SK-MEL-5 (cell line): ENCODE data around the gene TRIM8. TPM values are rescaled to one million over a fixed set of nuclear protein-coding genes. Genes with fewer than 3 reads are reported as not detected.
"Not testable (repeated sequence)": the region's sequence is repeated elsewhere in the genome, so short reads cannot be mapped to it uniquely, and the experiment has no call there.

Experiments used
- DNase-seq: peaks from one replicate; pipeline ENCODE4 v3.0.0-alpha.2; 2016; ENCODE audit warnings: low read depth, low spot score
- in situ Hi-C: cut with HindIII; loops from 2 replicates; pipeline ENCODE4 v1.10.0; 2016; ENCODE audit warnings: low sequenced_read_pairs, high pct_unique_total_duplicates, low pct_unique_long_range_greater_than_20kb
- total RNA-seq: library from RNA; depleted of rRNA; stranded (reverse); fragments of >200 nt; shearing (Covaris generic); gene quantifications from 2 replicates; pipeline ENCODE4 v1.2.3, GENCODE V29; 2014

TRIM8 gene
- total RNA-seq, 1 experiment from 2014 or later = 21.6 TPM

DNA sequence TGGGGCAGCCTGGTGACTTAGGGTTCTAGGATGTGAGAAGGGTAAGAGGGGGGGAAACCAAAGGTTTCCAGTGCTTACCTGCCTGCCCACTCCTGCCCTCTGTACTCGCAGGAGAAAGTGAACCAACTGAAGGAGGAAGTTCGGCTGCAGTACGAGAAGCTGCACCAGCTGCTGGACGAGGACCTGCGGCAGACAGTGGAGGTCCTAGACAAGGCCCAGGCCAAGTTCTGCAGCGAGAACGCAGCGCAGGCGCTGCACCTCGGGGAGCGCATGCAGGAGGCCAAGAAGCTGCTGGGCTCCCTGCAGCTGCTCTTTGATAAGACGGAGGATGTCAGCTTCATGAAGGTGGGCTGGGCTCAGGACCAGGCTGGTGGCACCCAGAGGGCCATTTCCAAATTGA, 10.7 kb downstream of the TRIM8 start:
- in situ Hi-C loops = no loop called here
- no peak for DNase-seq

- no peak for DNase-seq
- in situ Hi-C loops = no loop called here
These were observed 11.7 kb downstream of the TRIM8 start for GRCh38 chr10:102656026-102656425.

DNA sequence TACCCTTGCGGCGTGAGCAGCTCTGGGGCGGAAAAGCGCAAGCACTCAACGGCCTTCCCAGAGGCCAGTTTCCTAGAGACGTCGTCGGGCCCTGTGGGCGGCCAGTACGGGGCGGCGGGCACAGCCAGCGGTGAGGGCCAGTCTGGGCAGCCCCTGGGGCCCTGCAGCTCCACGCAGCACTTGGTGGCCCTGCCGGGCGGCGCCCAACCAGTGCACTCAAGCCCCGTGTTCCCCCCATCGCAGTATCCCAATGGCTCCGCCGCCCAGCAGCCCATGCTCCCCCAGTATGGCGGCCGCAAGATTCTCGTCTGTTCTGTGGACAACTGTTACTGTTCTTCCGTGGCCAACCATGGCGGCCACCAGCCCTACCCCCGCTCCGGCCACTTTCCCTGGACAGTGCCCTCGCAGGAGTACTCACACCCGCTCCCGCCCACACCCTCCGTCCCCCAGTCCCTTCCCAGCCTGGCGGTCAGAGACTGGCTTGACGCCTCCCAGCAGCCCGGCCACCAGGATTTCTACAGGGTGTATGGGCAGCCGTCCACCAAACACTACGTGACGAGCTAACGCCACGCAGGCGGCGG, 12.6 kb downstream of the TRIM8 start:
- in situ Hi-C loops = no loop called here
- DNase-seq = no peak

DNA sequence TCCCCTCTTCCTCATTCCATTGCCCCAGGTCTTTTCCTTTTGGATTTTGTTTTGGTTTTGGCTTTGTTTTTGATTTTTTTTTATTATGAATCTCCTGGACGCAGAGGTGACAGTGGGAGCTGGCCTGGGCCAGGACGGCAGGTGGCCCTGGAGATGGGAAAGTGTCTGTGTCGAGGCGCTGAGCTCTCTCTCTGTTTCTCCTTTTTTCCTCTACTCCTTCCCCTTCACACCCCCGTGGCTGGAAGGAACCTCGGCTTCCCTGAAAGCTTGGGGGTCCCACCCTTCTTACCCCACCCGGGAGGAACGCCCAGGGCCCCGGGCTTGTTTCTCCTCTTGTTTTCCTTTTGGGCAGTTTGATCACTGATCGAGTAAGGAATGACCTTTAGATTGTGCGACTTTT, 13.2 kb downstream of the TRIM8 start:
- DNase-seq = no peak
- in situ Hi-C loops = no loop called here

- DNase-seq = no peak
These were observed 13.9 kb downstream of the TRIM8 start for GRCh38 chr10:102657984-102658724.

DNA sequence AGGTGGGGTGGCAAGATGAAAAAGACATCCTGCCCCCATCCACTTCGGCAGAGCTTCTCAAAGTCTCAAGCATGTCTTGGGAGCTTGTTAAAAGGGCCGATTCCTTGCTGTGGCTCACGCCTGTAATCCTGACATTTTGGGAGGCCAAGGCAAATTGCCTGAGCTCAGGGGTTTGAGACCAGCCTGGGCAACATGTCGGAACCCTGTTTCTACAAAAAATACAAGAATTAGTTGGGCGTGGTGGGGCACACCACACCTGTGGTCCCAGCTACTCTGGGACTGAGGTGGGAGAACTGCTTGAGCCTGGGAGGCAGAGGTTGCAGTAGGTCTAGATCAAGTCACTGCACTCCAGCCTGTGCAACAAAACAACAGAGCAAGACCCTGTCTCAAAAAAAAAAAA, 14.5 kb downstream of the TRIM8 start:
- no peak for DNase-seq
- in situ Hi-C loops = no loop called here

More at GRCh38 chr10:102657984-102658724, 13.9 kb downstream of the TRIM8 start:
- in situ Hi-C loops = no loop called here

- DNase-seq = no peak
- in situ Hi-C loops = no loop called here
These were observed 16.8 kb downstream of the TRIM8 start for GRCh38 chr10:102660888-102661657.

GRCh38 chr10:102661658-102662028, 17.4 kb downstream of the TRIM8 start:
- in situ Hi-C loops = no loop called here
- no peak for DNase-seq

GRCh38 chr10:102665904-102666509, 21.7 kb downstream of the TRIM8 start:
- DNase-seq = no peak
- in situ Hi-C loops = no loop called here

- in situ Hi-C loops, DNase-seq: not testable (repeated sequence)
These were observed 23.1 kb downstream of the TRIM8 start for GRCh38 chr10:102667411-102667810.

DNA sequence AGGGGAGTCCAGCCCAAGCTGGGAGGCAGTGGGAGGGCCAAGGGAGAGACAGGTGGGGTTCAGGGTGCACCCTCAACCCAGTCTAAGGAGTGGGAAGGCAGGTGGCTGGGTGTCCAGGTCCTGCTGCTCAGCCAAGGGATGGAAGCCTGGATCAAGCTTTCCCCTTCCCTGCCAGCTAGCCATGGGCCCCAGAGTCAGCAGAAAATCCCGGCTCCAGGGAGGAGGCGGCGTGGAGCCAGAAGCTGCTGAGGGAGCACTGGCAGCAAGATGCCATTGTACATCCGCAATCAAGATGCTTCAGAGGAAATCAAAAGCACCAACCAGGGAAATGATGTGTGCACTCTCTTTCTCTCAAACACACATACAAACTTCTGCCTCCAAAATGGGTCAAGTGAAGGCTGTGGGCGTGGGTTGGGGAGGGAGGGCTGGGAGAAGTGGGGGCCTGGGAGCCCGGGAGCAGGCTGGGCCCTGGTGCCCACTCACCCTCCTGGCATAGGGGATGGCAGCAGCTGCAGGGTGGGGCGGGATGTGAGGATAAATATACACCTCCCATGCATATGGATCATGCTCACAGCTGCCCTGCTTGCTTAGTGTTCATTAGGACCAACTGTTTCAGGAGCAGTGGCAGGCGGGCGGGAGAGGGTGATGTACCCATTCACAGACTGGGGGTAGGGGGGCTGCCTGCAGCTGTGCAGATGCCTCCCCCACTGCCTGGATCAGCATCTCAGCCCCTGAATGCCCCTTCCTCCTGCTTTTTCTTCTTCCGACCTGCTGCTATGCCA, 24.2 kb downstream of the TRIM8 start:
- no peak for DNase-seq
- in situ Hi-C loops = no loop called here

DNA sequence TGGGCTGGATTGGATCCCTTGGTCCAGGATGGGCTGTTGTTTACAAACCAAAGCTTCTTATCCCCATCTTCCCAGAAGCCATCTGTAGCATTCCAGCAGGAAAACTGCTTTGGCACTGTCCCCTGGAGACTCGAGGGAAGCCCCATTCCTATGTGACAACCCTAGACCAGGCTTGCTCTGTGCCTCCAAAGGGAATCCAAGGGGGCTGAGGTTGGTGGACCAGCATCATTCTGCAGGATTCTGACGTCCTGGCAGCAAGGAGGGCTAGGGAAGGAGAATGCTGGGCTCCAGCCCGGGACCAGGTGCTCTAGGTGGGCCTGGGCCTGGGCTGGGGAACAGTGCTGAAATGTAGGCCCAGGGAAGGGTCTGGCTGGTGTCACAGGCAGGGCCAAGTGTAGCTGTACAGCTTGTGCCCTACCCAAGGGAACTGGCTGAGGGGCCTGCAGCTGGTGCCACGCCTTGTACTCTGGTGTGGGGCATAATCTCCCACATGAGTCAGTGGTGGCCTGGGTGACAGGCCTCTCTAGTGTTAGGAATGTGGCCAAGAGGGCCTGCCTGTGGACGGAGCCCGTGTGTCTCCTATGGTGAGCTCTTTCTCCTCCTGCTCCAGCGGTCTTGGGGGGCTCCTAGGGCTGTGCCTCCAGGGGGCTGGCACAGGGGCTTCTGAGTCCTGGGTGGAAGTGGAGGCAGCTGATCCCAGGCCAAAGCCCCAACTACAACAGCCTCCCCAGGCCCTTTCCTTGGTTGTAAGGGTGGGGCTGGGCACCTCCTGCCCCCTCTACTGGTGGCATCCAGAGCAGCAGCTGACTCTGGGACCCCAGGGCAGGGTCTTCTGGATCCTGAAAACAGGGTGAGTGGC, 25.2 kb downstream of the TRIM8 start:
- DNase-seq = no peak
- in situ Hi-C loops = no loop called here

GRCh38 chr10:102670065-102670670, 25.9 kb downstream of the TRIM8 start:
- DNase-seq = no peak
- in situ Hi-C loops = no loop called here

GRCh38 chr10:102670871-102671434, 26.7 kb downstream of the TRIM8 start:
- no peak for DNase-seq
- in situ Hi-C loops = no loop called here

DNA sequence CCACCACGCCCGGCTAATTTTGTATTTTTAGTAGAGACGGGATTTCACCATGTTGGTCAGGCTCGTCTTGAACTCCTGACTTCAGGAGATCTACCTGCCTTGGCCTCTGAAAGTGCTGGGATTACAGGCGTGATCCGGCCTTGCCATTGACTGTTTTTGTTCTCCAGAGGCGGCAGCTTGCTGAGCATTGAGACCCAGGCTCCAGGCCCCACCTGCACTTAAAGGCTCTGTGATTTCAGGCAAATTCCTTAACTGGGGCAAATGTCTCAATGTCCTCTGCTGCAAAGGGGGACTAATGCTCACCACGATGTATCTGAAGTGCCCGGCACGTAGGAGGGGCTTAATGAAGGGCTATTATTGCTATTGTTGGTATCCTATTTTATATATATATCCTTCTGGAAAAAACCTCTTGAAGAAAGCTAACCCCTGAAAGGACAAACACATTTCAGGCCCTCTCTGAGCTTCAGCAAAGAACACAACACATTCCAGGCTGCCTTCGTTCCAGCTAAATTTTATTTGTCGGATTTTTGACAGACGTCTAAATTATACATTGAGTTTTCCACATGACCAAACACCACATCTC, 29.0 kb downstream of the TRIM8 start:
- in situ Hi-C loops = no loop called here
- no peak for DNase-seq
